Inferior parietal cortex (tissue), 1 donor: ENCODE data around the gene CMTM1.
"Not testable (repeated sequence)": the region's sequence is repeated elsewhere in the genome, so short reads cannot be mapped to it uniquely, and the experiment has no call there.

Experiments used
- DNase-seq: peaks from one replicate; pipeline ENCODE4 v3.0.0-alpha.2; 2016; ENCODE audit errors: extremely low spot score

Gene CMTM1

DNA sequence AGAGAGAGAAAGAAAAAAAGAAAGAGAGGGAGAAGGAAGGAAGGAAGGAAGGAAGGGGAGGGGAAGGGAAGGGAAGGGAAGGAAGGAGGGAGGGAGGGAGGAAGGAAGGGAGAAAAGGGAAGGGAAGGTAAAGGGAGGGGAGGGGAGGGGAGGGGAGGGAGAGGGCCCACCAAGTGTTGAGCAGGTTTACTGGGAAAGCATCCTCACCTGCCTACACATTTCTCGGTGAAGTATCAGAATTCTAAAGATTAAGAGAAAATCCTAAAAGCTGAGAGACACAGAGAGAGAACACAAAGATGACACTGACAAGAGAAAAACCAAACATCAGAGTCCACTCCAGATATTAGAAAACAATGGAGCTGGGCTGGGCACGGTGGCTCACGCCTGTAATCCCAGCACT lies 26.0 kb downstream of the CMTM1 start:
- no peak for DNase-seq

DNA sequence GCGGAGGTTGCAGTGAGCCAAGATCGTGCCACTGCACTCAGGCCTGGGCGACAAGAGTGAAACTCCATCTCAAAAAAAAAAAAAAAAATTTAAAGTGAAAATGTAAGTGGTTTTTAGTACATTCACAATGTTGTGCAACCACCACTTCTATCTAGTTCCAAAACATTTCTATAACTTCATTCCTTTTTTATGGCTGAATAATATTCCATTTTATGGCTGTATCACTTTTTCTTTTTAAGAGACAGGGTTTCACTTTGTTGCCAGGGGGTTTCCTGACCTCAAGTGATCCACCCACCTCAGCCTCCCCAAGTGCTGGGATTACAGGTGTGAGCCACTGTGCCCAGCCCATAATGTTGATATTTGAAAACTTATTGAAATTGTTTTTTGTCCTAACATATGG lies 26.6 kb downstream of the CMTM1 start:
- no peak for DNase-seq

DNA sequence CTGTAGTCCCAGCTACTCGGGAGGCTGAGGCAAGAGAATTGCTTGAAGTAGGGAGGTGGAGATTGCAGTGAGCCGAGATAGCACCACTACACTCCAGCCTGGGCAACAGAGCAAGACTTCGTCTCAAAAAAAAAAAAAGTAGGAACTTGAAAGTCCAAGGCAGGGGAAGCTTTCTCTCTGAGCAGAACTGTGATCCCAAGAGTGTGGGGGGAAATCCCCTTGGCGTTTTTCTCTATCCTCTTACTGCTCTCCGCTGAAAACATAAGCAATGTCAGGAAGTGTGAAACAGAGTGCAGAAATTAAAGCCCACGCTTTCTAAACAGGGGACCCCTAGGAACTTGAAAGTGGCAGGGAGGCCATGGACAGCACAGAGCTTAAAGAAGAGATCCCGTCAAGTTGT lies 28.5 kb downstream of the CMTM1 start:
- no peak for DNase-seq

DNA sequence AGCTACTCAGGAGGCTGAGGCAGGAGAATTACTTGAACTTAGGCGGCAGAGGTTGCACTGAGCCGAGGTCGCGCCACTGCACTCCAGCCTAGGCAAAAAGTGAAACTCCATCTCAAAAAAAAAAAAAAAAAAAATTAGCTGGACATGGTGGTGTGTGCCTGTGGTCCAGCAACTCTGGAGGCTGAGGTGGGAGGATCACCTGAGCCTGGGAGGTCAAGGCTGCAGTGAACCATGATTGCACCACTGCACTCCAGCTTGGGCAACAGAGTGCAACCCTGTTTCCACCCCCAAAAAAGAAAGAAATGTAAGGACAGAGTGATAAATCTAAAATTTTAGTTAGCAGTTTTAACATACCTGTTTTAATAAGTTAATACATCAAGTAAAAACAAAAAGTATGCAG lies 30.3 kb downstream of the CMTM1 start:
- not testable (repeated sequence) for DNase-seq

DNA sequence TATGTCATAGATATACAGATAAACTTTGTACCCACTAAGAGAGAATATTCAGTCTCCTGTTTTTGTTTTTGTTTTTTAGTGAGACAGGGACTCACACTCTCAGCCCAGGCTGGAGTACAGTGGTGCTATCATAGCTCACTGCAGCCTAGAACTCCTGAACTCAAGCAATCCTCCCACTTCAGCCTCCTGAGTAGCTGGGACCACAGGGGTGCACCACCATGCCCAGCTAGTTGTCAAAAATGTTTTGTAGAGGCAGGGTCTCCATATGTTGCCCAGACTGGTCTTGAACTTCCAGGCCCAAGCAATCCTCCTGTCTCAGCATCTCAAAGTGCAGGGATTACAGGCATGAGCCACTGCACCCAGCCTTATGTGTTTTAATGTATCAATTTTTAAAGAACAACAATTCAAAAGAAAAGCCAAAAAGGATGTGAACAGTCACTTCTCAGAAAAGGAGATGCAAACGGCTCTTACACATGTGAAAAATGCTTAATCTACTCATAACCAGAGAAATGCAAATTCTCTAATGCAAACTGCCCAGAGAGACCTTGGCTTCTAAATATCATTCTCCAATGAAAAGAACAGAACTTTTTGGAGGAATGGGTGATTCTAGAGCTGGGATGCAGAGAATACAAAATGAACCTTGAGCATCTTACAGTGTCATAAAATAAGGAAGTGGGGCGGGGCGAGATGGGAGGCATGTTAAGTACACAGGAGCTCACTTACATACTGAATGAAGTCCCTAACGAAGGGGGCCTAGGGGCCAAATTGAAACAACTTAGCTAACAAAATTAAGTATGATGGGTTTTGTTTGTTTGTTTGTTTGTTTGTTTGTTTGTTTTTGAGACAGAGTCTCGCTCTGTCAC lies 31.0 kb downstream of the CMTM1 start:
- DNase-seq, result no peak

DNA sequence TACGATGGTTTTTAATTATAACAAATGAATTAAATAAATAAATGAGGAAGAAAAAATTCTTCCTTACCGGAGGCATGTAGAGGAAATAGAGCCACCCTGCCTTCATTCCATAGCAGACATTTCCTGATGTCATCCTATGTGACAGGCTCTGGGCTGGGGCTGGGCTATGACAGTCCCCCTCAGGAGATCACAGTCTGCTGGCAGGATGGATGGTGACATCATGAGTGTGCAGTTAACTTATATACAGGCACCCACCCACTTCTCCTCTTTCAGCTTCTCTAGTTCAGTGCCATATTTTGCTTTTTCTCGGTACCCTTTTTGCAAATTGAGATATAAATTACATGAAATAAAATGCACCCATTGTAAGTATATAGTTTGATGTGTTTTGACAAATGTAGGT lies 31.9 kb downstream of the CMTM1 start:
- no peak for DNase-seq

DNA sequence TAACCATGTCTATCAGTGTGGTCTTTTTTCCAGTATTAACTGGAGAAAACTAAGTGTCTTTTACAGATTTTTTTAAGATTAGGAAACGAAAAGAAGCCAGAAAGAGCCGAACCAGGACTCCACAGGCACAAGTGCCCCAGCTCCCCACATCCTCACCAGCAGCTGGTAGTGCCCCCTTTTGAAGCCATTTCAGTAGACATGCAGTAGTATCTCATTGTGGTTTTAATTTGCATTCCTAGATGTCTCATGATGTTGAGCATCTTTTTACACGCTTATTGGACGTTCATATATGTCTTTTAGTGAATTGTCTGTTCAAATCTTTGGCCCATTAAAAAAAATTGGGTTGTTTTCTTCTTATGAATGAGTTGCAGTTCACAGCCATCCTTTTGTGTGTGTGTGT lies 33.5 kb downstream of the CMTM1 start:
- no peak for DNase-seq

DNA sequence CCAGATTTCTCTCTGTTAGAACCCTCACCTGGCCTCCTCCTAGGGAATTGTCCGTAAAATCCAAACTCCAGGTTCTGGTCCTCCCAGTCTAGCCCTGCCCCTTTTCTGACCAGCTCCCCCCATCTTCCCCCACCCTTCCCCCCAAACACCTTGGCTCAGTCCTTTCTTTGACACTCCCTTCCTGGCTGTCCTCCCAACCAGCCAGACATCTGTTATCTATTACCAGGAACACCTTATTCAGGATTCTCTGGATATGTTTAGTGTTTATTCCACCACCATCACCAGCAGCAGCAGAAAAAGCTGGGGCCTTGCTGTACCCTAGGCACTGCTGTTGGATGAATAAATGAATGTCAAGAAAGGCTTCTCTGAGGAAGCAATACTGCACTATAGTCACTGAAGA lies 34.2 kb downstream of the CMTM1 start:
- DNase-seq, result no peak

DNA sequence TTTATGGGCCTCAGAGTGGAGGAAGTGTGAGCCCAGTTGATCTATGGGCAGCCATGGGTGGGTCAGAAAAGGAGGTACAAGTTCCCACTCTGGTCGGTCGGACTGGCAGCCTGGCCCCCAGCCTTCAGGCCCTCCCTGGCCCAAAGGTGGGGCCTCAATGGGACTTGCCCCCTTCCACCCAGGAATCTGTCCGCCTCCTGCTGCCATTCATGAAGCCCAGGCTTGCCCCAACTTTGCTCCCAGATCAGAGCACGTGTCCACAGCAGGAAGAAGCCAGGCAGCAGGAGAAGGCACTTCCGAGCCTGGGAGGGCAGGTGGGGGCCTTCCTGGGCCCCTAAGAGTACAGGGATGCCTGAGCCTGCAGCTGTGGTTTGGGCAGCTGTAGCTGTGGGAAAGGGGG lies 35.2 kb downstream of the CMTM1 start:
- no peak for DNase-seq

DNA sequence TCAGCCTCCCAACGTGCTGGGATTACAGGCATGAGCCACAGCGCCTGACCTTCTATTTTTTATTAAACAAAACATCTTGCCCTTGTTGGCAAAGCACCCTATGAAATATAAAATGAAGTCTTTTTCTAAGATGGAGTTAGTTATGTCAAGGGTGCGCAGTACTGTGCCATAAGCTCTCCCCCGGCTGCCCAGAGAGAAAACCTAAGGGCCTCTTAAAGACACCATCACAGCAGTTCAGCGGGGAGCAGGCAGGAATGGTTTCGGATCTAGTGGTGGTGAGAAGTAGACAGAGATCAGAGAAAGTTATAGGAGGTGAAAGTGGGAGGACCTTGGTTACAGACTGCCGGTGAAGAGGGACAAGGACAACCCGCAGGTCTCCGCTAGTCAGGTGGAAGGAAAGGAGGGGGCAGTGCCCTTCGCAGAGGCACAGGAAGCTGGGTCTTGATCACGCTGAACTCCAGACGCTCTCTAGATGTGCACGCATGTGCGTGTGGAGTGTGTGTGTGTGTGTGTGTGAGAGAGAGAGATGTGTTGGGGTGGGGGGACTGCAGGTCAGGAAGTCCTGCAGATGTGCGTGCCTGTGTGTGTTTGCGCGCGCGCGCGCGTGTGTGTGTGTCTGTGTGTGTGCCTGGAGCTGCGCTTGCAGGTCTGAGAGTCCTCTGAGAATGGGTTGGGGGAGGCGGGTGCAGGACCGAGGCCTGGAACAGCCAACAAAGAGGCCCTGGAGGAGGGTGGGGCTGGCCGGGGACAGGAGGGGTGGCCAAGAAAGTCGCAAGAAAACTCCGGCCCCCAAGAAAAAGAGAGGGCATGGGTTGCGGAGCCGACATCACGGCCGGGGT lies 37.5 kb downstream of the CMTM1 start:
- DNase-seq, result no peak

DNA sequence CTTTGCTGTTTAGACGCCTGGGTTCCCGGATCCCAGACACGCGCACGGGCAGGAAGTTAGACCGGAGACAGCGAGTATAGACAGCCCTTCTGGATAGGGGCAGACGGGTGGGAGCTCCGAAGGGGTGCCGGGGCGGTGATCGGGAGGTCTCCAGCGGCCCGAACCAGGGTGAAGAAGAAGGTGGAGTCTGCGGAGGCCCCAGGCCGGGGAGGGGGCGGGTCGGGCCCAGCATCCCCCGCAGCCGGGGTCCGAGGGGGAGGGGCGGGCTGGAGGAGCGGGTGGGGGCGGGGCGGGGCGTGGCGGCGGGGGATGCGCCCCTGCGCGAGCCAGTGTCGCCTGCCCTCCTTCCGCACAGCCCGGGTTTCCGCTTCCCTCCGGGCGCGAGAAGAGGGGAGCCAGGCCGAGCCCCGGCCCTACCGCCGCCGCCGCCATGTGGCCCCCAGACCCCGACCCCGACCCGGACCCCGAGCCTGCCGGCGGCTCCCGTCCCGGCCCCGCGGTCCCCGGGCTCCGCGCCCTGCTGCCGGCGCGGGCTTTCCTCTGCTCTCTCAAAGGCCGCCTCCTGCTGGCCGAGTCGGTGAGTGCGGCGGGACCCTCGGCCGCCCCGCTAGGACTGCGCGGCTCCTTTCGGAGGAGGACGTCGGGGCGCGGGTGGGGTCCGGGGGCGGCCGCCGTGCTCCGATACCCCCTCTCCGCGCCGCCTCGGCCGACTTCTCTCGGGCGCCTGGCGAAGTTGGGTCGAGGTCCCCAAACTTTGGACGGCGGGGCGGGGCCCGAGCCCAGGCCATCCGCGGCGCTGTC lies 38.3 kb downstream of the CMTM1 start, which contains the start of gene CMTM3:
Gene CMTM3, plus strand, starts transcription at position 329 of the 801 bp plus-strand sequence. Its CDS starts 102 bp downstream, at position 431.
- no peak for DNase-seq

DNA sequence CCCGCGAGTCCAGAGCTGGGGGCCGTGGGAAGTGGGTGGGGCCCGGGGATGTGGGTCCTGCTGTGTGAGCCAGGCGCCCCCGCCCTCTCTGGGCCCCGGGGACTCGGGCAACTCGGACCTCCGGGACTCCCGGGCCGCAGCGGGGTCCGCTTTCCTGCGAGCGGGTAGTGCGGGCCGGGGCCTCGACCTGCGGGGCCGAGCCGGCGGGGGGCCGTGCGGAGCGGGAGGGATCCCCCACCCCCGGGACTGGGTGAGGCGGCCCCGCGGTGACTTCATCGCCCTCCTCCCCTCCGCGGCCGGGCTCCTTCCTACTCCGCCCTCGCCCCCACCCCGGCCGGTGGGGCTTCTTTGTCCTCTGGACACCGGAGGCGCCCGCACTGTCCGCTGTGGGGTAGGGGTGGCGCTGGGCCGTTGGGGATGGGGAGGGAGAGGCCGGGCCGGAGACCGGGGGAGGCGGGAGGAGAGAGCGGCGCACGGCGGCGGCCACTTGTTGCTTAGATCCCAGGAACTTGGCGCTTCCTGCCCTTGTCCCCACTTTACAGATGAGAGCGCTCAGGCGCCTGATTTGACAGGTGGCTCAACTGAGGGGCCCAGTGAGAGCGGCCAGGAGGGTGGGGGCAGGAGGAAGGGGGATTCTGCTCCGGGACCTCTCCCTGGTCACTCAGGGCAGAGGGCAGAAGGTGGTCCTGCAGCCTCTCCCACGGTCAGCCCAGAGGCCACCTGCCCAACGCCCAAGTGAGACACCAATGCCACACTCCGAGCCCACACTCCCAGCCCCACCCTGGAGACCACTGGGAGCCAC lies 39.1 kb downstream of the CMTM1 start:
- no peak for DNase-seq

DNA sequence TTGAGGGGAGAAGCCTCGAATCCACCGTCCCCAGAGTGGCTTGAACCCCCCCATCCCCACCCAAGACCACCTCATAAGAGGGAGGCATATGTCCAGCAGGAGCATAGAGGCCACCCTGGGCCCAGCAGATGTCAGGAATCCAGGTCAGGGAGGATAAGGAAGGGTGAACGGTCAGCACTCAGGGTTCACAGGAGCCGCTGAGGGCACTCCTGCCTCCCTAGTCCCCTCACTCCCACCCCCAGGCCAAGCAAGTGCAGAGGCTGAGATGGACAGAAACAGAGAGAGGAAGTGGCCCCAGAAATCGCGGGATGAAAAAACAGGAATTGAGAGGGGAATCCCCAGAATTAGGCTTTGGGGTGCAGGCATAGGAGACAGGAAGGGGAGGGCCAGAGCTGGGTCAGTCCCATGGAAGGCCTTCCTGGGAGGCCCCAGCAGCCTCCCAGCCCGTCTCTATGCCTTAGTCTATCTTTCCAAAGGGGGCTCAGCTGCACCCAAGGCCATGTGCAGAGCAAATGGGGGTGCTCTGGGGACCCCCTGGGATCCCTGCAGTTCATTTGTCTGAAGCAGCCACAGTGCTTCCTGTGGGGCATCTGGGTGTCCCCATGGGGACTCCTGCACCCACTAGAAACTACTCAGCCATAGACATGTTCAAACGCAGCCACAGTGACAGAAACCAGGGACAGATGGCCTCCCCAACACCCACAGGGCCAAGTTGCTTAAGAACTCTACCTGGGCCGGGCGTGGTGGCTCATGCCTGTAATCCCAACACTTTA lies 39.9 kb downstream of the CMTM1 start:
- no peak for DNase-seq

DNA sequence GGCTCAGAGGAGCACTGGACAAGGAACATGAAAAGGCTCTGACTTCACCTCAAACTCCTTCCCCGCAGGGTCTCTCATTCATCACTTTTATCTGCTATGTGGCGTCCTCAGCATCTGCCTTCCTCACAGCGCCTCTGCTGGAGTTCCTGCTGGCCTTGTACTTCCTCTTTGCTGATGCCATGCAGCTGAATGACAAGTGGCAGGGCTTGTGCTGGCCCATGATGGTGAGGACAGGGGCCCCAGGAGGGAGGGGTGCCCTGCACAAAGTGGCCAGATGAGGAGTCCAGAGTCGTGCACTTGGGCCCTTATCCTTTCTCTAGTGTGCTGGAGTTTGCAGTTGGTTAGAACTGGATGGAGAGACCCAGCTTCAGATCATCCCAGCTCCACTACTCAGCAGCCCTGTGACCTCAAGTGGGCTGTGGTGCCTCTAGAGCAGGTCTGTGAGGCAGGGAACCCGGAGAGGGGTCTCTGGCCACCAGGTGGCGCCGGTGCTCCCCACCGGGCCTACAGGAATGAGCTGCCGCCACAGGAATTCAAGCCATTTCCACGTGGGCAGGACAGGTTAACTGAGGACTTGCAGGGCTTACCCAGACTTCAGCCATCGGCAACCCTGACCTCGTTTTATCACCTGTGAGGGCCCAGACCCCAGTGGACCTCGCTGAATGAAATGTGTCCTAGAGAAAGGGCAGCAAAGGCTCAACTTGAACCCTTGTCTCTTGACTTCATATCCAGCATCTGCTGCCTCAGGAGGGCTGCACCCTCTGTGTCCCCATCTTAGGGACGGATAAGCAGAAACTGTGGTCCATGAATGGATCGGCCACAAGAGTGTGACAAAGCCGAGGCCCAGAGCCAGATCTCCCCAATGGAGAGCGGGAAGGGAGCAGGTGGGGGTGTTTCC lies 42.3 kb downstream of the CMTM1 start:
- peak; percentile 83 for DNase-seq

DNA sequence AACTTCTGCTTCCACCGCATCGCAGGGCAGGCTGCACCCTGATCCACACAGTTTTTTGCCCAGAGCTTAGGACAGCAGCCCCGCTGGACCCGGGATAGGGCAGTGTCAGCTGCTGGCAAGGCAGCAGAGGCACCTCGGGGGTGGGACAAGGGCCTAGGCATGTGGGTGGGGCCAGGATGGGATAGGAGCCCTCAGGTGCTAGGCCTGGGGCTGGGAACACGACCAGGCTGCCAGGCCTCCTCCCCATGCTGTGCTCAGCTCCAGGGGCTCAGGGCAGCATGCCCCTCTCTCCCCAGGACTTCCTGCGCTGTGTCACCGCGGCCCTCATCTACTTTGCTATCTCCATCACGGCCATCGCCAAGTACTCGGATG lies 42.9 kb downstream of the CMTM1 start:
- no peak for DNase-seq

DNA sequence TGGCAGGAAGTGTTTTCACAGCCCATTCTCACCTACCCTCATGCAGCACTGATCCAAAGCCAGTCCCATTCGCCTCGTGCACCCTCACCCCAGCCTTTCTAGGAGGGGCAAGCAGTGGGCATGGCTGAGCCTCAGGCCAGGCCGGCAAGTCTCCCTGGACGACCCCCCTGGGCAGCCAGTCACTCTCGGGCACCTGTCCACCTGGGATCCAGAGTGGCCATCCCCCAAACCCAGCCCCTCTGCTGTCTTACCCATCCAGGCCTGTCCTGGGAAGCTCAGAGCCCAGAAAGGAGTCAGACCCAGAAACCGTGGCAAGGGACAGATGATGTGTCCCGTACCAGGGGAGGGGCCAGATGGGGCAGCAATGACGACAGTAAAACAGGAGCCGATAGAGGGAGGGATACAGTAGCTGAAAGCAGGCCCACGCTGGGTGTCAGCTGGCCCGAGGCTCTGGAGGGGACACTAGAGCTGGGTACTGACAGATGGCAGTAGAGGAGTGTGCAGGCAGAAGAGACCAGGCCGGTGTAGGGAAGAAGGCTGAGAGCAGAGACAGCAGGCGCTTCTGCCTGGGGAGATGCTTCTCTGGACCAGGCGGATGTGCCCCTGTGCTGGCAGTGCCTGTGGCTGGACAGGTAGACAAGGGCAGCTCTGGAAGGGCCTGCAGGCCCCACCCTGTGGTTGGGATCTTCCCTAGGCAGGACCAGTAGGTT lies 44.0 kb downstream of the CMTM1 start:
- DNase-seq, result no peak

DNA sequence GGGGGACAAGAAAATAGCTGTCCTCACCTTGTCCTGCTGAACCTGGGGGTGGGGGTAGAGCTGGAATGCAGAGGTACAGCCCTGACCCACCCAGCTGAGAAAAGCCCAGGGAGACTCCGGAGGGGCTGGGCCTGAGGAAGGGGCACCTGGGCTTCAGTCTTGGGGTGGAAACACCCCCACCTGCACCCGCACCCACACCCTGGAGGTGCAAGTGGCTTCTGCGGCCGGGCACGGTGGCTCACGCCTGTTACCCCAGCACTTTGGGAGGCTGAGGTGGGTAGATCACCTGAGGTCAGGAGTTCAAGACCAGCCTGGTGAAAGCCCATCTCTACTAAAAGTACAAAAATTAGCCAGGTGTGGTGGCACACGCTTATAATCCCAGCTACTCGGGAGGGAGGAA lies 45.7 kb downstream of the CMTM1 start:
- not testable (repeated sequence) for DNase-seq

DNA sequence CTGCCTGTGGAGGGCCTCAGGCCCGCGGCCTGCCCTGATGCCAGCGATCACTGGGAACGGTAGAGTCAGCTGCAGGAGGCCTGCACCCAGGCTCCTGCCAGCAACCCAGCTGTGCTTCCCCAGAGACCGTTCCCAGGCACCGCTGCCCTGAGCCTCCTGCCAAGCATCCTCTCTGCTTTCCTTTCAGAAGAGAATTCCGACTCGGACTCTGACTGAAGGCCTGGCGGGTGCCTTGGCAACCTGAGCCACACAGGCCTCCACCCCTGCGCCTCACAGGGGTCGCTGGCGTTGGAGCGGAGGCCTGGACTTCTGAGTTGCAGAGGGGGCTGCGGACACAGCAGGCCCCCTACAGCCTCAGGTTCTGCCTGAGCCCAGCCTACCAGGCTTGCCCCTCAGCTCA lies 46.2 kb downstream of the CMTM1 start:
- no peak for DNase-seq
